Inflammatory macrophage (primary cell): ENCODE results near the gene ADCY10.
"Not testable (repeated sequence)": the region's sequence is repeated elsewhere in the genome, so short reads cannot be mapped to it uniquely, and the experiment has no call there.

Experiments used
- DNase-seq, 2 donors: peaks; one replicate each; pipeline ENCODE4 v3.0.0-alpha.2; 2020 to 2022

ADCY10 gene

GRCh38 chr1:167924543-167925231, 10.8 kb upstream of the ADCY10 start:
- no peak for DNase-seq

GRCh38 chr1:167924102-167924501, 10.2 kb upstream of the ADCY10 start:
- no peak for DNase-seq

GRCh38 chr1:167923324-167924056, 9.6 kb upstream of the ADCY10 start:
- no peak for DNase-seq

GRCh38 chr1:167922611-167923074, 8.7 kb upstream of the ADCY10 start:
- no peak for DNase-seq

DNA sequence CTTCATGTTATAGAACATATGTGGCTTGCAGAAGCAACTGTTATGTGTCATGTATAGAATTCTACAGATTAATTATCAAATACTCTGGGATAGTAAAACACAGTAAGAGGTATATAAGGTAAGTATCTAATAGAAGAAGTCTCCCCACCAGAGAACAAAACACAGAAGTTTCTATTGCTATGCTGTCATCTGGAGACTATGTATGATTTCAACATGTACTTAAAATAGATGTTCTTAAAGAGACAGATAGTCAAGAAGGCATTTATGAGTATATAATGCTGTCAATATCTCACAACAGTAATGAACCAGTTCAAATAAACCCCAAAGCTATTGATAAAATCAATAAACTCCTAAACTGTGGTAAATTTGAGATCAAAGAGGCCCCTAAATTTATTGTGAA, 8.1 kb upstream of the ADCY10 start:
- DNase-seq, result peak; percentile 32 to 55

GRCh38 chr1:167916766-167917511, 3.0 kb upstream of the ADCY10 start:
- no peak for DNase-seq

DNA sequence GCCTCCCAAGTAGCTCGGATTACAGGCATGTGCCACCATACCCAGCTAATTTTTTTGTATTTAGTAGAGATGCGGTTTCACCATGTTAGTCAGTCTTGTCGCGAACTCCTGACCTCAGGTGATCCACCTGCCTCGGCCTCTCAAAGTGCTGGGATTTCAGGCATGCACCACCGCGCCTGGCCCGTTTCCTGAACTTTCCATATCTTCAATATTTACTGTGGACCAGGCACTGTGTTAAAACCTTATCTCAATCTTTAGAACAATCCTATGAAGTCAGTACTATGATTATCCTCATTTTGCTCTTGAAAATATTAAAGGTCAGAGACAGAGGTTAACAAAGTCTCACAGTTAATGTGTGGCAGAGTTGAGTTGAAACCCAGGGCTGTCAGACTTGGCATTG, 1.6 kb upstream of the ADCY10 start:
- DNase-seq, result no peak

DNA sequence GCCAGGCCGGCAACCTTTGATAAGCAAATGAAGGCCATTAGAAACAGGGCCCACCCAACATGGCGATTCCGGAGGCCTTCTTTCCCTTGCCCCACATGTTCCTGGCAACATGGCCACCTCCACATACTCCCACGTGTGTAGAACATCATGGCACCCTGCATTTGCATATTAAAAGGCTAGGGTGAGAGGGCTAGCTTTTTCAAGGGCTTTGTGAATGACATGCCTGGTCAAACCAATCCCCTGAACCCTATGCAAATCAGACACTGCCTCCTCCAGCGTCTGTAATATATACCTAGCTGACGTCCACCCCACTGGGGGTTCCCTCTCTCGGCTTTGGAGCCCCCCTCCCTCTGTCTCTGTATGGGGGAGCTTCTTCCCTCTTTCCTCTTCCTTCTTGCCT, 1.6 kb downstream of the ADCY10 start:
- DNase-seq, result no peak

DNA sequence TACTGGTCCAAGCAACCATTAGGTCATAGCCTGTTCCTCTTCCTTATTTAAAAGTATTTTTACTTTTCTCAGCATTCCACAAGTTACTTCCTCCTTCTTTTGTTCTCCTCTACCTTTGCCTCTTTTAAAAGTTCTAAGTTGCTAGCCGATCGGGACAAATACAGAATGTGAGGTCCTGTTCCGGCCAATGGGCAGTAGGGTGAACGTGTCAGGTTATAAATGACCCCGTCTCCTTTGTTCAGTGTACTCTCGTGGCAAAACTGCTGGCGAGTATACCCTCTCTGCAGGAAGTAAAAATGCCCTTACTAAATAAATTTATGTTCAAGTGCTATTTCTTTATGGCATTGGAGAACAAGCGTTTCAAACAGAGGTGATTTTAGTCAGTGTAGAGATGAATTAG, 2.5 kb downstream of the ADCY10 start:
- peak; percentile 30 to 41 for DNase-seq

GRCh38 chr1:167910530-167910929, 3.4 kb downstream of the ADCY10 start:
- no peak for DNase-seq

GRCh38 chr1:167909691-167910180, 4.2 kb downstream of the ADCY10 start:
- peak in 1 of 2 donors; percentile 25 for DNase-seq

DNA sequence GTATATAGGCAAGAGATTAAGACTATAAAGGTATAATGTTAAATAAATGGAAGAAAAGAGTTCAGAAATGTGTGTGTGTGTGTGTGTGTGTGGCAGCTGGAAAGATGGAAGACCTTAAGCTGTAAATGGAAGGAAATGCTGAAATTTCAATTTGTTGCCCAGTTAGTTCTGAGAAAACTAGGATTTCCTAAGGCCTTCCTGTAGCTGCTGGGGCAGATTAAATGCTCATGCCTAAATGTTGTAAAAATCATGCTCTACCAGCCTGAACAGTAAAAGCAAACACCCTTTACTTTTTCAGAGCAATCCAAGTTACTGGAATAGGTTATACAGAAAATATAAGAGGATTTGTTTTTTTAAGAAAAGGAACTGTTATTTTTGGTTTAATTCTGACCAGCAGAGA, 8.3 kb downstream of the ADCY10 start:
- peak; percentile 53 to 87 for DNase-seq

GRCh38 chr1:167905182-167905581, 8.8 kb downstream of the ADCY10 start:
- peak; percentile 90 to 93 for DNase-seq

DNA sequence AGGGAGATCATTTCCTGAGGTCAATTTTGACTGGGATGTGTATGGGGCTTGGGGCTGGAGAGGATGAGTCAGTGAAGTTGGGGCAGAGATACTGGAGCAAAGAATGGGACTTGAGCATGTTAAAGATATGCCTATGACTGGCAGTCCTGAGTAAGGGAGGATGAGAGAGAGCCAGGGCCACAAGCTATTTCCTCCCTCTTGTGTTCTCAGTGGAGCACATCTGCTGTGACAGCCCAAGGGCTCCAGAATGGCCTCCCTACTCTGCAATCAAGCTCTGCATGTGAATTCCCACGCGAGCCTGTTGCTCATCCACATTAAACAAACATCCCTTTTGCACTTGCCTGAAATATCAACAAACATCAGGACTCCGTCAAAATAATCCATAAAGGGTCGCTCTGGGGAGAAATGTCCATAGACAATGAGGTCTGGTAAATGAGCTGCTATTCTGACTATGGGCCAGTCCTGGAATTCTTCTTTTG, 9.2 kb downstream of the ADCY10 start:
- peak in 1 of 2 donors; percentile 28 for DNase-seq

- DNase-seq, result no peak
These were observed 13.0 kb downstream of the ADCY10 start for GRCh38 chr1:167900907-167901306.

GRCh38 chr1:167899253-167899681, 14.7 kb downstream of the ADCY10 start:
- DNase-seq, result no peak

DNA sequence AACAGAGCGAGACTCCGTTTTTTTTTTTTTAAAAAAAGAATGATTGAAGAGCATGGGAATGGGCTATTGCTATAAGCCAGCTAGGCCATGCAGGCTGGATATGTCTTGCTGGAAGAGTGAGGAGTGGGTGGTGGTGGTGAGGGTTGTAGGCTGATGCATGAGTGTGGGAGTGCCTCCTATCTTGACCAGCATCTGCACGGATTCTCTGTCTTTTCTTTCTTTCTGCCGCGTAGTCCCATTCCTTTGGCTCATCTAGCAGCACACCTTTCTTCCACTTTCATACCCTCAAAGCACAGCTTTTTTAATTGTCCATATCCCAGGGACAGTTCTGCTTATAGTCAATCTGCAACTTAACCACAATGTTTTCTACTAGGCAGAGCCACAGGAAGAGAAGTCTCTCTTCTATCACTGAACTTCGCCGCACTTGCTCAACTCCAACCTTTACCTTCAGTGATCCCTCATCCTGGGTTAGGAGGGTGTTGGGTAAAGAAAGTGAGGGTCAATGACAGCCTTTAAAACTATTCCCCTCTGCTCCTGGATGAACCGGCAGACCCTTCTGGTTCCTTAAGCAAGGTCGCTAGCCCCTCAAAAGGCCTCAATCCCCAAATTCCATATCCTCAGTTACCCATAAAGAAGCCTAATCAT, 15.2 kb downstream of the ADCY10 start:
- no peak for DNase-seq

GRCh38 chr1:167893798-167894197, 20.1 kb downstream of the ADCY10 start:
- peak; percentile 61 to 80 for DNase-seq

DNA sequence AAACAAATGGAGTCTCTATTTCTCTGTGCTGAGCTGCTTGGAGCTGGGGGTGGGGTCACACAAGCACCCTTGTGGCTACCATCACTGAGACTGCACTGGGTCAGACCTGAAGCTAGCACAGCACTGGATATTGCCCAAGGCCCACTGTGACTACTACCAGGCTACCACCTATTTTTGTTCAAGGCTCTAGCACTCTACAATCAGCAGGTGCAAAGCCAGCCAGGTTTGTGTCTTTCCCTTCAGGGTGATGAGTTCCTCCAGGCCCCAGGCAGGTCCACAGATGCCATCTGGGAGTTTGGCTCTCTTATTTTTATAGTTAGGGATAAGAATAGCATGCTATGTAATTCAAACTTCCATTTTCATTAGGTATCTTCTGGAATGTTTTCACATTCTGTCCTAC, 23.5 kb downstream of the ADCY10 start:
- no peak for DNase-seq

DNA sequence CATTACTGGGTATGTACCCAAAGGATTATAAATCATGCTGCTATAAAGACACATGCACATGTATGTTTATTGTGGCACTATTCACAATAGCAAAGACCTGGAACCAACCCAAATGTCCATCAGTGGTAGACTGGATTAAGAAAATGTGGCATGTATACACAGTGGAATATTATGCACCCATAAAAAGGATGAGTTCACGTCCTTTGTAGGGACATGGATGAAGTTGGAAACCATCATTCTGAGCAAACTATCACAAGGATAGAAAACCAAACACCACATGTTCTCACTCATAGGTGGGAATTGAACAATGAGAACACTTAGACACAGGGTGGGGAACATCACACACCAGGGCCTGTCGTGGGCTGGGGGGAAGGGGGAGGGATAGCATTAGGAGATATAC, 26.7 kb downstream of the ADCY10 start:
- not testable (repeated sequence) for DNase-seq

- no peak for DNase-seq
These were observed 31.6 kb downstream of the ADCY10 start for GRCh38 chr1:167882376-167882775.

GRCh38 chr1:167881786-167882185, 32.1 kb downstream of the ADCY10 start:
- no peak for DNase-seq

DNA sequence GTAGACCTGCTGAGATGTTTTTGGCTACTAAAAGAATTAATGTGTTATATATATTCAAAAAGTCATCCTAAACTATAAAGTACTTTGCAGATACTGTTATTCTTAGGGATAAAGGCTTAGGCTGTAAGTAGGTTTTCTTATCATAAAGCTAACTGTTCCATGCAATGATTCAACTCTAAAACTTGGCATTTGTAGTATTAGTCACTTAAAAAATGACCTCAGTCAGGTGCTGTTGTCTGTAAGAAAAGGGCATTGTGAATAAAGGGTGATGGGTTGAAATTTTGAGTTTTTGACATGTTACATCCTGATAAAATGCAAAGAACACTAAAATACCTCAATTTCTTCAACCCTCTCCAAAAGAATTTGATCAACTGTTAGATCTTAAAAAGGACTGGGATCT, 32.9 kb downstream of the ADCY10 start:
- DNase-seq, result no peak
